ENCODE results near the gene TECPR1. TPM values are rescaled to one million over a fixed set of nuclear protein-coding genes. Genes with fewer than 3 reads are reported as not detected.
A peak's percentile ranks its signal among the peaks of the same experiment; 100 is the strongest.

The TECPR1 gene
- polyA plus RNA-seq, 4 donors = 9.2 to 20.6 (median 12.7) TPM

- 65 to 82% (median 72%) methylated on average over 16 of the region's 16 CpGs for WGBS, 3 donors
- H3K4me1 ChIP-seq (ENCODE audit: control insufficient read depth in 3 of 3, insufficient read depth in 2 of 3, low read depth in 1 of 3, low read length in 2 of 3) = peaks cover 0 to 2% (median 0%) of the 10 kb centered on the region in 3 donors
- no peaks in the 10 kb centered on the region for H3K9me3 ChIP-seq (ENCODE audit: control insufficient read depth in 2 of 2, insufficient read depth in 1 of 2, low read depth in 1 of 2, low read length in 1 of 2)
- H3K27me3 ChIP-seq (ENCODE audit: control insufficient read depth in 3 of 3, insufficient read depth in 3 of 3, low read length in 3 of 3) = no peaks in the 10 kb centered on the region
- DNase-seq (peak in 1 of 2 donors; percentile 46), FAIRE-seq (no peak)
- H3K36me3 ChIP-seq (ENCODE audit: control insufficient read depth in 3 of 3, insufficient read depth in 2 of 3, low read depth in 1 of 3, low read length in 3 of 3) = peaks cover 2 to 33% (median 14%) of the 10 kb centered on the region in 3 donors
- H3K27ac ChIP-seq (ENCODE audit: low read depth in 1 of 3, low read length in 2 of 3) = no peak overlapping the region
- no peak overlapping the region for H3K4me3 ChIP-seq (ENCODE audit: low read depth in 1 of 3, low read length in 3 of 3)
Measured at GRCh38 chr7:98178321-98178720, 73.7 kb downstream of the TECPR1 start.

DNA sequence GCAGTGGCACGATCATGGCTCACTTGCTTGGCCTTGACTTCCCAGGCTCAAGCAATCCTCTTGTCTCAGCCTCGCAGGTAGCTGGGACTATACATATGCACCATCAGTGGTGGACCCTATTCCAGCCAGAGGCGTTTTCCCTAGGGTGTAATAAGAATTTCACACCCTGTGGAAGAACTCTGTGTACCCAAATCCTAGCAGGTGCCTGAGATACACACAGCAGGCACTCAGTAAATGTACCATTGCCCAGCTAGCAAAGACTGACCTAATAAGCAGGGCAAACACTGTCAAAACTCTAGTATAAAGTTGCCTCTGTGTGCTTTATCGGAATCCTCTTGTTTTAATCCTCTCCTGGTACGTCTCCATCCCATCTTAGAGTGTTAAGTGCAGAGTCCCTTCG lies 74.5 kb downstream of the TECPR1 start:
- Histone ChIP-seq H3K36me3 (ENCODE audit: control insufficient read depth in 3 of 3, insufficient read depth in 2 of 3, low read depth in 1 of 3, low read length in 3 of 3) (peaks cover 2 to 35% (median 13%) of the 10 kb centered on the region in 3 donors), H3K4me3 (ENCODE audit: low read depth in 1 of 3, low read length in 3 of 3) (no peak overlapping the region), H3K4me1 (ENCODE audit: control insufficient read depth in 3 of 3, insufficient read depth in 2 of 3, low read depth in 1 of 3, low read length in 2 of 3) (peaks cover 0 to 6% (median 0%) of the 10 kb centered on the region in 3 donors), H3K9me3 (ENCODE audit: control insufficient read depth in 2 of 2, insufficient read depth in 1 of 2, low read depth in 1 of 2, low read length in 1 of 2) (no peaks in the 10 kb centered on the region), H3K27me3 (ENCODE audit: control insufficient read depth in 3 of 3, insufficient read depth in 3 of 3, low read length in 3 of 3) (no peaks in the 10 kb centered on the region), H3K27ac (ENCODE audit: low read depth in 1 of 3, low read length in 2 of 3) (no peak overlapping the region)
- DNase-seq = no peak
- WGBS, 3 donors = 88 to 92% (median 91%) methylated on average over 6 of the region's 6 CpGs
- no peak for FAIRE-seq

DNA sequence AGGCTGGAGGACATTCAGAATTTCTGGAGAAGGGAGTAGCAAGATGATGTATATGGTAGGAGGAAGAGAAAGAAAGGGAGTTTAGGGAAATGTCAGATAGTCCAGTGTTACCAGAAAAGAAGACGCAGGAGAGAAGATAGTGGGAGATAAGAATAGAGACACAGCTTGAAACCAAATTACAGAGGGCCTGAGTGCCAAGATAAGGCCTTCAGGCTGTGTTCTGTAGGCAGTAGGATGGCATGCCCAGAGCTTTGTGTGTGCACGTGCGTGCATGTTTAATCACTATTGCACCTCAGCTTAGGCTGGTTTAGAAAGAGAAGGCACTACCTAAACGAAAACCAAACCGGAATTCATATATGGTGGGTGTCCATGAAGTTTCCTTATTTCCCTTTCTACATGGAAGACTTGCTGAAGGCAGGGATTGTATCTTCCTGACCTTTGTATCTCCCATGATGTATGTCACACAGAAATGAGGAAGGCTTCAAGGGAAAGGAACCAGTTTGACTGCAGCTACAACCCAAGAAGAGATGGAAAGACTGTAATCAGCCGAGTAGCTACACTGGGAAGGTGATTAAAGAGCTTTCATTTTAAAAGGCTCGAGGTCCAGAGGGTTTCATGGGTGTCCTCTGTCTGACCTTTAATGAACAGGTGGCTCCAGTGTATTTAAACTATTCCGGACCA lies 76.6 kb downstream of the TECPR1 start:
- Histone ChIP-seq H3K36me3 (ENCODE audit: control insufficient read depth in 3 of 3, insufficient read depth in 2 of 3, low read depth in 1 of 3, low read length in 3 of 3) (peaks cover 2 to 48% (median 13%) of the 10 kb centered on the region in 3 donors), H3K27me3 (ENCODE audit: control insufficient read depth in 3 of 3, insufficient read depth in 3 of 3, low read length in 3 of 3) (no peaks in the 10 kb centered on the region), H3K9me3 (ENCODE audit: control insufficient read depth in 2 of 2, insufficient read depth in 1 of 2, low read depth in 1 of 2, low read length in 1 of 2) (no peaks in the 10 kb centered on the region), H3K4me1 (ENCODE audit: control insufficient read depth in 3 of 3, insufficient read depth in 2 of 3, low read depth in 1 of 3, low read length in 2 of 3) (peaks cover 0 to 6% (median 0%) of the 10 kb centered on the region in 3 donors), H3K27ac (ENCODE audit: low read depth in 1 of 3, low read length in 2 of 3) (no peak overlapping the region), H3K4me3 (ENCODE audit: low read depth in 1 of 3, low read length in 3 of 3) (no peak overlapping the region)
- 73 to 84% (median 73%) methylated on average over 8 of the region's 8 CpGs for WGBS, 3 donors
- FAIRE-seq (no peak), DNase-seq (peak; percentile 31 to 40)

- 92 to 95% (median 94%) methylated on average over 20 of the region's 20 CpGs for WGBS, 3 donors
- DNase-seq = no peak
- peaks cover 0 to 6% (median 0%) of the 10 kb centered on the region in 3 donors for H3K4me1 ChIP-seq (ENCODE audit: control insufficient read depth in 3 of 3, insufficient read depth in 2 of 3, low read depth in 1 of 3, low read length in 2 of 3)
- FAIRE-seq = no peak
- H3K27ac ChIP-seq (ENCODE audit: low read depth in 1 of 3, low read length in 2 of 3) = no peak overlapping the region
- H3K27me3 ChIP-seq (ENCODE audit: control insufficient read depth in 3 of 3, insufficient read depth in 3 of 3, low read length in 3 of 3) = no peaks in the 10 kb centered on the region
- peaks cover 2 to 48% (median 16%) of the 10 kb centered on the region in 3 donors for H3K36me3 ChIP-seq (ENCODE audit: control insufficient read depth in 3 of 3, insufficient read depth in 2 of 3, low read depth in 1 of 3, low read length in 3 of 3)
- no peaks in the 10 kb centered on the region for H3K9me3 ChIP-seq (ENCODE audit: control insufficient read depth in 2 of 2, insufficient read depth in 1 of 2, low read depth in 1 of 2, low read length in 1 of 2)
- H3K4me3 ChIP-seq (ENCODE audit: low read depth in 1 of 3, low read length in 3 of 3) = no peak overlapping the region
Measured at GRCh38 chr7:98174334-98175259, 77.4 kb downstream of the TECPR1 start.

DNA sequence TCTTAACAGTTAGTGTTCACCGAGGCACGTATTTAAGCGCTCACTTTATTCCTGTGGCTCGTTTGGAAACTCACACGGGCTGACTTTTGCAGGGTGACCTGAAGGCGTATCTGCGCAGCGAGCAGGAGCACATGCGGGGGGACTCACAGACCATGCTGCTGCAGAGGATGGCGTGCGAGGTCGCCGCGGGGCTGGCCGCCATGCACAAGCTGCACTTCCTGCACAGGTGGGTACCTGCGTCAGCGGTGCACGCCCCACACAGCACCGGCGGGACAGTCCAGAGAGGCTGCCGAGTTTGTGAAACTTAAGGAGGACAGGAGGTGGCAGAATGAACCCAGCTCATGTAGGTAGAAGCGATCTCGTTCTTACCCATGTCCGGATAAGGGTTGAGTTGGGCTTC lies 80.6 kb downstream of the TECPR1 start:
- H3K4me1 ChIP-seq (ENCODE audit: control insufficient read depth in 3 of 3, insufficient read depth in 2 of 3, low read depth in 1 of 3, low read length in 2 of 3) = peaks cover 0 to 4% (median 0%) of the 10 kb centered on the region in 3 donors
- WGBS, 3 donors = 95 to 97% (median 96%) methylated on average over 24 of the region's 24 CpGs
- no peak for FAIRE-seq

GRCh38 chr7:98170966-98171365 lies 81.1 kb downstream of the TECPR1 start:
- H3K36me3 ChIP-seq (ENCODE audit: control insufficient read depth in 3 of 3, insufficient read depth in 2 of 3, low read depth in 1 of 3, low read length in 3 of 3) = peaks cover 2 to 44% (median 10%) of the 10 kb centered on the region in 3 donors
- H3K4me1 ChIP-seq (ENCODE audit: control insufficient read depth in 3 of 3, insufficient read depth in 2 of 3, low read depth in 1 of 3, low read length in 2 of 3) = peaks cover 0 to 5% (median 0%) of the 10 kb centered on the region in 3 donors
- H3K4me3 ChIP-seq (ENCODE audit: low read depth in 1 of 3, low read length in 3 of 3) = no peak overlapping the region
- H3K27me3 ChIP-seq (ENCODE audit: control insufficient read depth in 3 of 3, insufficient read depth in 3 of 3, low read length in 3 of 3) = no peaks in the 10 kb centered on the region
- H3K27ac ChIP-seq (ENCODE audit: low read depth in 1 of 3, low read length in 2 of 3) = no peak overlapping the region
- 91 to 93% (median 92%) methylated on average over 8 of the region's 8 CpGs for WGBS, 3 donors
- FAIRE-seq (no peak), DNase-seq (no peak)
- no peaks in the 10 kb centered on the region for H3K9me3 ChIP-seq (ENCODE audit: control insufficient read depth in 2 of 2, insufficient read depth in 1 of 2, low read depth in 1 of 2, low read length in 1 of 2)

More for the DNA sequence above, 80.6 kb downstream of the TECPR1 start:
- no peaks in the 10 kb centered on the region for H3K9me3 ChIP-seq (ENCODE audit: control insufficient read depth in 2 of 2, insufficient read depth in 1 of 2, low read depth in 1 of 2, low read length in 1 of 2)
- no peak for DNase-seq
- H3K4me3 ChIP-seq (ENCODE audit: low read depth in 1 of 3, low read length in 3 of 3) = no peak overlapping the region
- no peaks in the 10 kb centered on the region for H3K27me3 ChIP-seq (ENCODE audit: control insufficient read depth in 3 of 3, insufficient read depth in 3 of 3, low read length in 3 of 3)
- H3K27ac ChIP-seq (ENCODE audit: low read depth in 1 of 3, low read length in 2 of 3) = no peak overlapping the region
- H3K36me3 ChIP-seq (ENCODE audit: control insufficient read depth in 3 of 3, insufficient read depth in 2 of 3, low read depth in 1 of 3, low read length in 3 of 3) = peaks cover 2 to 43% (median 10%) of the 10 kb centered on the region in 3 donors

- Histone ChIP-seq H3K4me3 (ENCODE audit: low read depth in 1 of 3, low read length in 3 of 3) (no peak overlapping the region), H3K4me1 (ENCODE audit: control insufficient read depth in 3 of 3, insufficient read depth in 2 of 3, low read depth in 1 of 3, low read length in 2 of 3) (peaks cover 0 to 8% (median 0%) of the 10 kb centered on the region in 3 donors), H3K27ac (ENCODE audit: low read depth in 1 of 3, low read length in 2 of 3) (no peak overlapping the region), H3K36me3 (ENCODE audit: control insufficient read depth in 3 of 3, insufficient read depth in 2 of 3, low read depth in 1 of 3, low read length in 3 of 3) (peaks cover 0 to 44% (median 2%) of the 10 kb centered on the region in 3 donors), H3K9me3 (ENCODE audit: control insufficient read depth in 2 of 2, insufficient read depth in 1 of 2, low read depth in 1 of 2, low read length in 1 of 2) (no peaks in the 10 kb centered on the region), H3K27me3 (ENCODE audit: control insufficient read depth in 3 of 3, insufficient read depth in 3 of 3, low read length in 3 of 3) (no peaks in the 10 kb centered on the region)
- no peak for DNase-seq
- 87 to 91% (median 91%) methylated on average over 5 of the region's 5 CpGs for WGBS, 3 donors
- FAIRE-seq = no peak
Measured at GRCh38 chr7:98168904-98169621, 83.0 kb downstream of the TECPR1 start.
